ENCODE results near the gene ACIN1. TPM values are rescaled to one million over a fixed set of nuclear protein-coding genes. Genes with fewer than 3 reads are reported as not detected.

The ACIN1 gene
- total and polyA plus RNA-seq, 2 of the 13 experiments (the other 11 are each of a cell fraction or from before 2014, with no cell fraction given) = 165 to 183 TPM

DNA sequence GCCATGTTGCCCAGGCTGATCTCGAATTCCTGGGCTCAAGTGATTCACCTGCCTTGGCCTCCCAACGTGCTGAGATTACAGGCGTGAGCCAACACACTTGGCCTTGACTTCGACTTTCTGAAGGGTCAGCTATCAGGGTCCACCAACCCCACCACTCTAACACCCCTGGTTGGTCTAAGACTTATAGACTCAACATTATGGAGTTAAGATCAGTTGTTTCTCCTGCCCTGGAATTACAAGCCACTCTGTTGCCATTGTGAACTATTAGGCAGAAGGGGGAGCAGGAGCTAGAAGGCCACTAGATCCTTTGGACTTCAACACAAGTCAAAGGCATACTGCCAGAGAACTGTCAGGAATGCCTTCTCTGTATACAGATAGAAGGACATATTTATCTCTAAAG is 54.8 kb downstream of the ACIN1 start (continued):
- TF ChIP-seq, protein P1, sequence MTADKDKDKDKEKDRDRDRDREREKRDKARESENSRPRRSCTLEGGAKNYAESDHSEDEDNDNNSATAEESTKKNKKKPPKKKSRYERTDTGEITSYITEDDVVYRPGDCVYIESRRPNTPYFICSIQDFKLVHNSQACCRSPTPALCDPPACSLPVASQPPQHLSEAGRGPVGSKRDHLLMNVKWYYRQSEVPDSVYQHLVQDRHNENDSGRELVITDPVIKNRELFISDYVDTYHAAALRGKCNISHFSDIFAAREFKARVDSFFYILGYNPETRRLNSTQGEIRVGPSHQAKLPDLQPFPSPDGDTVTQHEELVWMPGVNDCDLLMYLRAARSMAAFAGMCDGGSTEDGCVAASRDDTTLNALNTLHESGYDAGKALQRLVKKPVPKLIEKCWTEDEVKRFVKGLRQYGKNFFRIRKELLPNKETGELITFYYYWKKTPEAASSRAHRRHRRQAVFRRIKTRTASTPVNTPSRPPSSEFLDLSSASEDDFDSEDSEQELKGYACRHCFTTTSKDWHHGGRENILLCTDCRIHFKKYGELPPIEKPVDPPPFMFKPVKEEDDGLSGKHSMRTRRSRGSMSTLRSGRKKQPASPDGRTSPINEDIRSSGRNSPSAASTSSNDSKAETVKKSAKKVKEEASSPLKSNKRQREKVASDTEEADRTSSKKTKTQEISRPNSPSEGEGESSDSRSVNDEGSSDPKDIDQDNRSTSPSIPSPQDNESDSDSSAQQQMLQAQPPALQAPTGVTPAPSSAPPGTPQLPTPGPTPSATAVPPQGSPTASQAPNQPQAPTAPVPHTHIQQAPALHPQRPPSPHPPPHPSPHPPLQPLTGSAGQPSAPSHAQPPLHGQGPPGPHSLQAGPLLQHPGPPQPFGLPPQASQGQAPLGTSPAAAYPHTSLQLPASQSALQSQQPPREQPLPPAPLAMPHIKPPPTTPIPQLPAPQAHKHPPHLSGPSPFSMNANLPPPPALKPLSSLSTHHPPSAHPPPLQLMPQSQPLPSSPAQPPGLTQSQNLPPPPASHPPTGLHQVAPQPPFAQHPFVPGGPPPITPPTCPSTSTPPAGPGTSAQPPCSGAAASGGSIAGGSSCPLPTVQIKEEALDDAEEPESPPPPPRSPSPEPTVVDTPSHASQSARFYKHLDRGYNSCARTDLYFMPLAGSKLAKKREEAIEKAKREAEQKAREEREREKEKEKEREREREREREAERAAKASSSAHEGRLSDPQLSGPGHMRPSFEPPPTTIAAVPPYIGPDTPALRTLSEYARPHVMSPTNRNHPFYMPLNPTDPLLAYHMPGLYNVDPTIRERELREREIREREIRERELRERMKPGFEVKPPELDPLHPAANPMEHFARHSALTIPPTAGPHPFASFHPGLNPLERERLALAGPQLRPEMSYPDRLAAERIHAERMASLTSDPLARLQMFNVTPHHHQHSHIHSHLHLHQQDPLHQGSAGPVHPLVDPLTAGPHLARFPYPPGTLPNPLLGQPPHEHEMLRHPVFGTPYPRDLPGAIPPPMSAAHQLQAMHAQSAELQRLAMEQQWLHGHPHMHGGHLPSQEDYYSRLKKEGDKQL (CRISPR knock-in tag; IDR thresholded peaks at IDR 0.05; ENCODE audit: low read depth) = no peak
- peak; percentile 3 for TF ChIP-seq IKZF4 (CRISPR knock-in tag; IDR thresholded peaks at IDR 0.05; ENCODE audit: borderline replicate concordance, low read depth, not compliant biosample characterization)

DNA sequence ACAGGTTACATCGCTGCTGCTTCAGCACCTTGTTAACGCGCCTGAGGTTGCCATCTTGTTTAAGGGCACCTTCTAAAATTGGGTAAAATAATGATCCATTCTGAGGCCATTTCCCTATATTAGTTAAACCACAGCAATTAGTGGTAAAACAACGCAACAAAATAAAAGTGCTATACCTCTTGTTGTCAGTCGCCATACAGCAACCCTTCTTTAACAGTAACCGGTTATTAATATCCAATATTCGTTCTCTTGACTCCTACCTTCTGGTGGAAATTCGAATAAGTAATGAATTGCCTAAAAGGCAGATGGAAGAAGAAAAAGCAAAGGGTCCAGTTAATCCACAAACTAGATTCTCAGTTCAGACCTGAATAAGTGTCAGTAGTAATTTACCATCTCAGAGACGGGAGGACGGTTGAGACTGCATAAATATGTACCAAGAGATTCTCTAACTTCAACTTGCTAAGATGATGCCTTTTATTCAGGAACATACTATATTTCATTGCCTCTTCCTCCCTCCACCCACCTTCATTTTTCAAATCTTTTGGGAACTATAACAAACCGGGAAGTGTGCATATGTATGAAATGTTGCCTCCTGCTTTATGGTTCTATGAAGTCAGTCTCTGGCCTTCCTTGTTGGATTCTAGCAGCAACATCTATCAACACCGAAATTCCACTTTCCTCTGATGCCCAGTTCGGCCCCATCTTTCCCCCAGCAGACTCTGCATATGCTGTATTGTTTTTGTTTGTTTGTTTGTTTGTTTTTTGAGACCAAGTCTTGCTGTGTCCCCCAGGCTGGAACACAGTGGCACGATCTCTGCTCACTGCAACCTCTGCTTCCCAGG is 59.4 kb downstream of the ACIN1 start:
- FAIRE-seq = no peak
- Histone ChIP-seq H3K36me3 (replicated peaks in 1 of 2; ENCODE audit: control insufficient read depth in 1 of 2, insufficient read depth in 2 of 2, low read length in 2 of 2) (peaks cover 16 to 25% of the 10 kb centered on the region in 2 experiments), H3K9me3 (ENCODE audit: low read length) (no peaks in the 10 kb centered on the region), H3K79me2 (ENCODE audit: insufficient read depth, low read length) (peaks cover 33% of the 10 kb centered on the region), H2AFZ (ENCODE audit: low read length) (peak overlapping the region; percentile 98), H3K9ac (ENCODE audit: insufficient read depth, low read depth, low read length) (peak overlapping the region; percentile 97), H3K4me2 (ENCODE audit: low read depth, low read length) (peak overlapping the region; percentile 92), H3K4me3 (replicated peaks in 1 of 3; ENCODE audit: insufficient read depth in 1 of 3, low read depth in 2 of 3, low read length in 3 of 3) (peak overlapping the region; percentile 78 to 86 (median 80); a peak in 5 of 6 replicates), H3K4me1 (ENCODE audit: insufficient read depth, low read length) (peaks cover 46% of the 10 kb centered on the region), H3K27me3 (ENCODE audit: control insufficient read depth in 1 of 2, insufficient read depth in 2 of 2, low read length in 2 of 2) (no peaks in the 10 kb centered on the region; a peak in 1 of 5 replicates), H4K20me1 (ENCODE audit: insufficient read depth, low read length) (no peaks in the 10 kb centered on the region), H3K27ac (ENCODE audit: extremely low read length, insufficient read depth, low read length) (peak overlapping the region; percentile 90)
- intact Hi-C loops (cut with micrococcal nuclease; ENCODE audit: unreplicated experiment) = loop anchor here (2.0 kb wide), 2 partner anchors 53 to 59 kb away; partner anchors contain the start of genes ACIN1, AJUBA and C14orf119
- no peak for ATAC-seq
- ChIA-PET POLR2A (interaction anchor here (0.7 to 15.1 kb wide), 18 partner anchors 11 to 1236 kb away, joined by 3 to 203 read pairs (median 6); partner anchors contain the start of genes ACIN1, AJUBA, C14orf119 and HAUS4), CTCF (ENCODE audit: low intra/inter-chr PET ratio, low total read pairs) (interaction anchor here (1.0 kb wide), 1 partner anchor 21 kb away, joined by 3 read pairs; no protein-coding TSS in a partner anchor)
- BruUV-seq (replicated peaks) = TSS peak; percentile 86
- DNase-seq (ENCODE audit: low spot score) = no peak
- WGBS (ENCODE audit: low lambda C conversion rate) = 76% methylated on average over 14 of the region's 14 CpGs
- in situ Hi-C loops (cut with HindIII; ENCODE audit: extremely low pct_ligation_motif_present, low pct_unique_long_range_greater_than_20kb) = no loop called here
- TF ChIP-seq ZNF878 (CRISPR knock-in tag; IDR thresholded peaks at IDR 0.05) = peak; percentile 77; the same call in 1 of the 2 replicates
- TF ChIP-seq FOXK1 (CRISPR knock-in tag; IDR thresholded peaks at IDR 0.05; ENCODE audit: borderline replicate concordance, low read depth) = no peak; the same call in 1 of the 2 replicates
- no peak for TF ChIP-seq LCORL (IDR thresholded peaks at IDR 0.05)
- no peak; the same call in none of the 2 replicates for TF ChIP-seq LCORL (CRISPR knock-in tag; IDR thresholded peaks at IDR 0.05)
- TF ChIP-seq, protein P2, sequence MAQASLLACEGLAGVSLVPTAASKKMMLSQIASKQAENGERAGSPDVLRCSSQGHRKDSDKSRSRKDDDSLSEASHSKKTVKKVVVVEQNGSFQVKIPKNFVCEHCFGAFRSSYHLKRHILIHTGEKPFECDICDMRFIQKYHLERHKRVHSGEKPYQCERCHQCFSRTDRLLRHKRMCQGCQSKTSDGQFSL (CRISPR knock-in tag; IDR thresholded peaks at IDR 0.05) = 0 out of 2 replicates have a peak, but pooled peaks have one; percentile 13
- TF ChIP-seq FOXA3 (CRISPR knock-in tag; IDR thresholded peaks at IDR 0.05) = peak; percentile 55; the same call in 1 of the 2 replicates
- no peak for TF ChIP-seq MED1 (CRISPR knock-in tag; IDR thresholded peaks at IDR 0.05)
- TF ChIP-seq, protein P3, sequence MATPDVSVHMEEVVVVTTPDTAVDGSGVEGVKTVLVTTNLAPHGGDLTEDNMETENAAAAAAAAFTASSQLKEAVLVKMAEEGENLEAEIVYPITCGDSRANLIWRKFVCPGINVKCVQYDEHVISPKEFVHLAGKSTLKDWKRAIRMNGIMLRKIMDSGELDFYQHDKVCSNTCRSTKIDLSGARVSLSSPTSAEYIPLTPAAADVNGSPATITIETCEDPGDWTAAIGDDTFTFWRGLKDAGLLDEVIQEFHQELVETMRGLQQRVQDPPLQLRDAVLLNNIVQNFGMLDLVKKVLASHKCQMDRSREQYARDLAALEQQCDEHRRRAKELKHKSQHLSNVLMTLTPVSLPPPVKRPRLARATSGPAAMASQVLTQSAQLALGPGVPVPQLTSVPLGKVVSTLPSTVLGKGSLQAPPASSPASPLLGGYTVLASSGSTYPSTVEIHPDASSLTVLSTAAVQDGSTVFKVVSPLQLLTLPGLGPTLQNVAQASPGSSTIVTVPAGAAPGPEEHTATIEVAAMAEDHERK (CRISPR knock-in tag; IDR thresholded peaks at IDR 0.05; ENCODE audit: low read depth) = no peak
- no peak; the same call in 1 of the 2 replicates for TF ChIP-seq RARA (CRISPR knock-in tag; IDR thresholded peaks at IDR 0.05)

Measured in HepG2 (cell line).